Osteocyte (in vitro differentiated cells): Measurements from ENCODE around the gene BTBD2. TPM values are rescaled to one million over a fixed set of nuclear protein-coding genes. Genes with fewer than 3 reads are reported as not detected.

Experiments used
- DNase-seq: peaks from one replicate; pipeline ENCODE4 v3.0.0; 2021; ENCODE audit warnings: mixed read lengths; ENCODE audit not compliant: unreplicated experiment; ENCODE audit errors: extremely low spot score
- H3K27ac Mint-ChIP-seq: one replicate; pipeline ENCODE4 v1.8.0; 2021; ENCODE audit warnings: mild to moderate bottlenecking, mixed read lengths; ENCODE audit not compliant: unreplicated experiment
- H3K27me3 Mint-ChIP-seq: one replicate; pipeline ENCODE4 v1.8.0; 2021; ENCODE audit warnings: mixed read lengths; ENCODE audit not compliant: unreplicated experiment
- H3K36me3 Mint-ChIP-seq: one replicate; pipeline ENCODE4 v1.8.0; 2021; ENCODE audit warnings: mixed read lengths; ENCODE audit not compliant: unreplicated experiment
- H3K4me1 Mint-ChIP-seq: one replicate; pipeline ENCODE4 v1.8.0; 2021; ENCODE audit warnings: mixed read lengths; ENCODE audit not compliant: unreplicated experiment
- H3K4me3 Mint-ChIP-seq: one replicate; pipeline ENCODE4 v1.8.0; 2021; ENCODE audit warnings: mild to moderate bottlenecking, moderate library complexity, mixed read lengths; ENCODE audit not compliant: unreplicated experiment
- H3K9me3 Mint-ChIP-seq: one replicate; pipeline ENCODE4 v1.8.0; 2021; ENCODE audit warnings: mixed read lengths; ENCODE audit not compliant: unreplicated experiment
- CTCF ChIP-seq: fragments of 200-600 bp; sonication (generic); IDR thresholded peaks from 2 replicates; pipeline ENCODE4 v1.5.0; 2021; ENCODE audit warnings: antibody characterized with exemption, mild to moderate bottlenecking, moderate library complexity
- total RNA-seq: library from RNA; stranded (reverse); gene quantifications from 2 replicates; pipeline ENCODE4 v1.2.1, GENCODE V29; 2021

The BTBD2 gene
- total RNA-seq, 1 donor from 2014 or later, result 86.0 TPM

- Mint-ChIP-seq H3K27me3 (no peaks in the 10 kb centered on the region), H3K9me3 (no peaks in the 10 kb centered on the region), H3K4me3 (no peak overlapping the region), H3K27ac (no peak overlapping the region), H3K4me1 (peaks cover 11% of the 10 kb centered on the region), H3K36me3 (no peaks in the 10 kb centered on the region)
- no peak for TF ChIP-seq CTCF
- no peak for DNase-seq
Observed at GRCh38 chr19:2018752-2019151, 3.2 kb upstream of the BTBD2 start.

GRCh38 chr19:2016041-2016807 lies 710 bp upstream of the BTBD2 start:
- no peak for TF ChIP-seq CTCF
- Mint-ChIP-seq H3K4me3 (peak overlapping the region; percentile 69), H3K27me3 (no peaks in the 10 kb centered on the region), H3K36me3 (peaks cover 3% of the 10 kb centered on the region), H3K9me3 (no peaks in the 10 kb centered on the region), H3K27ac (peak overlapping the region; percentile 14), H3K4me1 (peaks cover 18% of the 10 kb centered on the region)
- no peak for DNase-seq

- Mint-ChIP-seq H3K36me3 (peaks cover 7% of the 10 kb centered on the region), H3K27ac (no peak overlapping the region), H3K27me3 (no peaks in the 10 kb centered on the region), H3K4me1 (peaks cover 18% of the 10 kb centered on the region), H3K4me3 (peak overlapping the region; percentile 63), H3K9me3 (no peaks in the 10 kb centered on the region)
- no peak for DNase-seq
- no peak for TF ChIP-seq CTCF
Observed at GRCh38 chr19:2014731-2015607, 545 bp downstream of the BTBD2 start.

- peaks cover 16% of the 10 kb centered on the region for H3K4me1 Mint-ChIP-seq
- peaks cover 7% of the 10 kb centered on the region for H3K36me3 Mint-ChIP-seq
- no peak for TF ChIP-seq CTCF
- peak overlapping the region; percentile 32 for H3K4me3 Mint-ChIP-seq
- H3K27ac Mint-ChIP-seq, result no peak overlapping the region
- no peaks in the 10 kb centered on the region for H3K27me3 Mint-ChIP-seq
- DNase-seq, result no peak
- H3K9me3 Mint-ChIP-seq, result no peaks in the 10 kb centered on the region
Observed at GRCh38 chr19:2014131-2014571, 1.4 kb downstream of the BTBD2 start.

- no peak overlapping the region for H3K27ac Mint-ChIP-seq
- no peaks in the 10 kb centered on the region for H3K9me3 Mint-ChIP-seq
- peaks cover 7% of the 10 kb centered on the region for H3K36me3 Mint-ChIP-seq
- TF ChIP-seq CTCF, result no peak
- DNase-seq, result no peak
- peaks cover 16% of the 10 kb centered on the region for H3K4me1 Mint-ChIP-seq
- H3K27me3 Mint-ChIP-seq, result no peaks in the 10 kb centered on the region
- H3K4me3 Mint-ChIP-seq, result peak overlapping the region; percentile 32
Observed at GRCh38 chr19:2013683-2013961, 1.9 kb downstream of the BTBD2 start.
